ENCODE results near the gene RNF214.

- TF ChIP-seq, protein P1, sequence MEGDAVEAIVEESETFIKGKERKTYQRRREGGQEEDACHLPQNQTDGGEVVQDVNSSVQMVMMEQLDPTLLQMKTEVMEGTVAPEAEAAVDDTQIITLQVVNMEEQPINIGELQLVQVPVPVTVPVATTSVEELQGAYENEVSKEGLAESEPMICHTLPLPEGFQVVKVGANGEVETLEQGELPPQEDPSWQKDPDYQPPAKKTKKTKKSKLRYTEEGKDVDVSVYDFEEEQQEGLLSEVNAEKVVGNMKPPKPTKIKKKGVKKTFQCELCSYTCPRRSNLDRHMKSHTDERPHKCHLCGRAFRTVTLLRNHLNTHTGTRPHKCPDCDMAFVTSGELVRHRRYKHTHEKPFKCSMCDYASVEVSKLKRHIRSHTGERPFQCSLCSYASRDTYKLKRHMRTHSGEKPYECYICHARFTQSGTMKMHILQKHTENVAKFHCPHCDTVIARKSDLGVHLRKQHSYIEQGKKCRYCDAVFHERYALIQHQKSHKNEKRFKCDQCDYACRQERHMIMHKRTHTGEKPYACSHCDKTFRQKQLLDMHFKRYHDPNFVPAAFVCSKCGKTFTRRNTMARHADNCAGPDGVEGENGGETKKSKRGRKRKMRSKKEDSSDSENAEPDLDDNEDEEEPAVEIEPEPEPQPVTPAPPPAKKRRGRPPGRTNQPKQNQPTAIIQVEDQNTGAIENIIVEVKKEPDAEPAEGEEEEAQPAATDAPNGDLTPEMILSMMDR (conservative IDR thresholded peaks at IDR 0.05 in 1 of 2, IDR thresholded peaks at IDR 0.05 in 1 of 2; ENCODE audit: low read depth in 1 of 2, low read length in 2 of 2): peak; percentile 53 to 58
- no peak for TF ChIP-seq EZH2 (IDR thresholded peaks at IDR 0.05; ENCODE audit: low read length, missing control alignments)
These were observed 34.7 kb upstream of the RNF214 start for GRCh38 chr11:117197516-117198456.
